T-helper 1 cell (primary cell): ENCODE measurements around the gene KCNQ2.

ENCODE experiments used
- DNase-seq, 5 donors: peaks; one replicate each; pipeline ENCODE4 v3.0.0-alpha.2; 2012 to 2020

Gene KCNQ2

DNA sequence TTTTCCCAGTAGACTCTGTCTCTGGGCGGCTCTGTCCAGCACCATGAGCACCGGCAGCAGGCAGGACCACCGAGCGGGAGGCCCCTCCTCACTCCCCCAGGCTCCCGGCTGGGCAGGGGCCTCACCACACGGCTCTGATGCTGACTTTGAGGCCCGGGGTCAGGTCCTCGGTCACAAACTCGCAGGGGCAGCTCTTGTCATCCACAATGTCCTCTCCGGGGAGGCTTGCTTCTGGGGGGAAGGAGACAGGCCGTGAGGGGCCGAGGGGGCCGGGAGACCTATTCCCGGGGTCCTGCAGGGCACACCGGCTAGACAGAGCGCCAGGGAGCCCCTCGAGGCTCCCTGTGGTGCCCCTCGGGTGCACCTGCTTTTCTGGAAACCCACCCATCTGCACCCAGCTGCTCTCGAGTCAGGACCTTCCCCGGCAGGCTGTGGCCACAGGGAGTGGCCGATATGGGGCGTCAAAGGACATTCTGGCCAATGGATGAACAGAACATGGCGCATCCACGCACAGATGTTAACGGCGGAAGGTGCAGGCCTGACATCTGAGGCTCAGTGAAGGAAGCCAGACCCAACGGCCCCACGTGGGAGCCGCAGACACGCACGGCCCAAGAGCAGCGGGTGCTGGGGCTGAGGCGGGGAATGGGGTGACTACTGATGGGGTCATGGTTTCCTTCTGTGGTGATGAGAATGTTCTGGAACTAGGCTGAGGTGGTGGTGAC is 58.3 kb downstream of the KCNQ2 start:
- DNase-seq = no peak

DNA sequence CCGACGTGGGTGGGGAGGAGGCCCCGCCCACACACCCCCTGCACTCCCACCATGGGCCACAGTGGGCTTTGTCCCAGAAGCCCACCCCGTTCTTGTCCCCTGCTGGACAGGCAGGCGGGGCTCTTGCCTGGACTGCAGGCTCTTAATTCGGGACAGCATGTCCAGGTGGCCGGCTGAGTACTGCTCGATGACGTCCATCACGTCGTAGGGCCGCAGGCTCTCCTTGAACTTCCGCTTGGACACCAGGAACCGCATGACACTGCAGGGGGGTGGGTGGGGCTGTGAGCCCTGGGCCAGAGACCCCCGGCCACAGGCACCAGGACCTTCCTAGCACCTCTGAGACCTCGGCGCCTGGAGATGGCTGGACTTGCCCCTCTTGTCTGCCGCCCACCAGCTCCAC is 59.1 kb downstream of the KCNQ2 start:
- DNase-seq = no peak

DNA sequence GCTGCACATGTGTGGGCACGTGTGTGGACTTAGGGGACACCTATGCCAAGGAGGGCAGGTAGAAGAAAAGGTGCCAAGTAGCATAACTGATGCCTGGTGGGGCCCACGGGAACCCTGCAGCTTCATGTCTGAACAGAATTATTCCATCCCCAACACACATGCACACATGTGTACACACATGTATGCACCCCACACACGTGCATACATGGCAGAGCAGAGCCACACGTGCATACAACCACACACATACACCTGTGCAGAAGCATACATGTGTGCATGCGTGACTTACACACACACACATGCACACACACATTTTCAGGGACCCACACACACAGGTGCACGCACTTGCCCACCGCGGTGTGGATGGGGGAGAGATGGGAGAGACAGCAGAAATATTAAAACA is 59.6 kb downstream of the KCNQ2 start:
- DNase-seq = no peak

DNA sequence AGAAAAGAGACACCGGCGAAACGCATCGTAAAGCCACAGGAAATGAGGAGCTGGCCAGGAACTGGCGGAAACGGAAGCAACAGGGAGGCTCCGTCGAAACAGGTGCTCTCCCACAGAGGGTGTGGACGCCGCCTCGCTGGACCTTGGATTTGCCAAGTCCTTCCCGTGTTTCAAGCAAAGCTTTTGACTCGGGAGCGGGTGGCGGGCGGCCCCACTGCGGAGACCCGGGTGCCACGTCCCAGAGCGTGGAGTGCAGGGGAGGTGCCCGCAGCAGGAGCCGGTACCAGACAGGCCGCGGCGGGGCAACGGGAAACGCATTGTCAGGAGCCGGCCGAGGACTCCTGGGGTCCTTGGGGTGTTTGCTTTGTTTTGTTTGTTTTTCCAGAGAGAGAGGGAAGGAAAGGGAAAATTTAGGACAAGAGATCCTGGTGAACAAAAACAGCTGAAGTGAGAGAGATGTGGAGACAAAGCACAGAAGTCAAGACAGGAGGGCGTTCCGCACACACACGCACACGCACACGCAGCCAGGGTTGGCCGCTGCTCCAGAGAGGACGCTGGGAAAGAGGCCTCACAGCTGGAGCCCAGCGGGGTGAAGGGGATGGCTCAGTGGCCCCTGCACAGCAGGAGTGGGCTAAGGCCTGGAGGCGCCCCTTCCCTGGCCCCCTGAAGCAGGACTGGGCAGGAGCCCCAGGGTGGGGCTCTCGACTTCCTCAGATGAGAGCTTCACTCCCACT is 60.4 kb downstream of the KCNQ2 start:
- DNase-seq = no peak

DNA sequence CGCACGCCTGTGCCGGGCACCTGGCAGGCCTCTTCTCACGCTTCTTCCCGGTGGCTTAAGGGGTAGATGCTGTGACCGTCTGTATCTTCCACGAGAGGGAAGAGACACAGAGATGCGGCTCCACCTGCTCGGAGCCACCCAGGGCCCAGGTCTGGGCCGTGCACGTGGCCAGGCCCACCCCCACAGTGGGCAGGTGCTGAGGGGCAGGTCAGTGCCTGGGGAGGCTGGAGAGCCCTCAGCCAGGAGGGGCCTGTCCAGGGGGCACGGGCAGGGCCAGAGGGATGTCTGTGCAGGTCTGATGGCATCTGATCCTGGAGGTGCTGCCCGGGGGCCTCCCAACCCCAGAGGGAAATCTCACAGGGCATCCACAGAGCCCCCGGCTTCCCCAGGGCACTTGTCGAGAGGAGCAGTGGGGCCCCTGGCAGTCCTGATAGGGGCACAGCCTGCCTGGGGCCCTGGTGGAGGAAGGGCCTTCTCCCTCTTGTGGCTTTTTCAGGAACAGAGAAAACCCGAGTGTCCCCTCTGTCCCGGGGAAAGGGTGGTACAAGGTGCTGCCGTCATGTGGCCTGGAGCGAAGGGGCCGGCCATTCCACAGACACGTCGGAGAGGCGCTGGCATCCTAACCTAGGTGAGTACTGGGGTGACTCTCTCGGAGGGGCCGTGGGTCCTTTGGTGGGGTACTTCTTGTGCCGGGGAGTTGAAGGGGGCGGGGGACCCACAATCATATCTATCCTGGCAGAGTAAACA is 61.1 kb downstream of the KCNQ2 start:
- DNase-seq = no peak

DNA sequence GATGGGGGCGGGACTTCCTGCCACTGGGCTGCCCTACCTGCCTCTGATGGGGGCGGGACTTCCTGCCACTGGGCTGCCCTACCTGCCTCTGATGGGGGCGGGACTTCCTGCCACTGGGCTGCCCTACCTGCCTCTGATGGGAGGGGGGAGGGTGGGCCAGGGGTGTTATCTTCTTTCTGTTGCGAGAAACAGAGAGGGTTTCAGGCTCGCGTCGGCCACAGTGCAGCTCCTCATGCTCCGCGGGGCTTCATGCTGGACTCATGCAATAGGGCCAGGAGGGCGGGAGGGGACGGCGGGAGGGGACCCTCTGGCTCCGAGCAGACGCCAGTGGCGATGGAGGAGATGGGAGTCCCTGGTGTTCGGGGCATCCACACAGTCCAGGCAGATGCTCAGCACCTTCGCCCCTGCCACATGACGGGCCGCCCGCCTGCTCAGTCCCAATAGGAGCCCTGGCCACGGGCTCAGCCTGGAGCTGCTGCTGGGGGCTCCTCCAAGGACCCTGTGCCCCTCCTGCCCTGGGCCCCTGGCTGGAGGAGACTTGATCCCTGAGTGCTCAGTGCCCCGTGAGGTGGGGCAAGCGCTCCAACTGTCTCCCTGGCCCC is 62.5 kb downstream of the KCNQ2 start:
- no peak for DNase-seq

DNA sequence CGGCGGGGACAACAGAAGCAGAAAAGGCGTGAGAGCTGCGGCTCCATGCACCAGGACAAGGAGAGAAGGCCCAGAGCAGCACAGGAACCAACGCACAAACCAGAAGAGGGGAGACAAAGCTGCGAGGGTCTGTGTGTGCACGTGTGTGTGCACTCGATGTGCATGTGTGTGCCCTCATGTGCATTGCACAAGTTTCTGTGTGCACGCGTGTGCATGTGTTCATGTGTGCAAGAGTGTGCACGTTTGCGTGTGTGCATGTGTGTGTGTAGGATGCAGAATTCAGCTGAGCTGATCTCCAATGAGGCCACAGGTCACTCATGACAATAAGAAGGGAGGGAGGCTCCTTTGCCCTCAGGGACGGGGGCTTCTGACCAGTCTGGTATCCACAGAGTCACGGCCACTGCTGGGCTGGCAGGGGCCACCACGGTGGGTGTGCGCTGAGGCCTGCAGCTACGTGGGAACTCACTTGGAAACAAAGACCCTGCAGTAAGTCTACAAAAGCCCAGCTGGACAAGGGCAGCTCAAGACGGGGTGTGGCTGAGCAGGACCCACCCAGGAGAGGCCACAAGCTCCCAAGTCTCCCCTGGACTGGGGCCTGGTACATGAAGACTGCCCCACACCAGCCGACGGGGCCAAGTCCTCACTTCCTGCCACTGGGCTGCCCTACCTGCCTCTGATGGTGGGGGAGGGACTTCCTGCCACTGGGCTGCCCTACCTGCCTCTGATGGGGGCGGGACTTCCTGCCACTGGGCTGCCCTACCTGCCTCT is 63.2 kb downstream of the KCNQ2 start:
- no peak for DNase-seq

DNA sequence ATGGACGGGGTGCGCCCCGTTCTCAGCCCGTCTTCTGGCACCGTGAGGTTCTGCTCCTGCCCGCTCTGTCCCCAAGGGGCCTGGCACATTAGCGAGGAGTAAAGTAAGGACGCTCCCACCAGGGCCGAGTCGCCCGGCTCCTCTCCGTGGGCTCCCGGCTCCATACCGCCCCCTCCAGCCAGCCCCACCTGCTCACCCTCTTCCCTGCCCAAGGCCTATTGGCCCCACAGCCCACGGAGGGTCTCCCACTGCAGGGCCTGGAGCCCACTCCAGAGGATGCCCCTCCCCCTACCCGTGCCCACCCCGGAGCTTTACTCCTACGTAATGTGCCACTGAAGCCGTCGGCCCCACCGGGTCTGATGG is 63.8 kb downstream of the KCNQ2 start:
- no peak for DNase-seq

DNA sequence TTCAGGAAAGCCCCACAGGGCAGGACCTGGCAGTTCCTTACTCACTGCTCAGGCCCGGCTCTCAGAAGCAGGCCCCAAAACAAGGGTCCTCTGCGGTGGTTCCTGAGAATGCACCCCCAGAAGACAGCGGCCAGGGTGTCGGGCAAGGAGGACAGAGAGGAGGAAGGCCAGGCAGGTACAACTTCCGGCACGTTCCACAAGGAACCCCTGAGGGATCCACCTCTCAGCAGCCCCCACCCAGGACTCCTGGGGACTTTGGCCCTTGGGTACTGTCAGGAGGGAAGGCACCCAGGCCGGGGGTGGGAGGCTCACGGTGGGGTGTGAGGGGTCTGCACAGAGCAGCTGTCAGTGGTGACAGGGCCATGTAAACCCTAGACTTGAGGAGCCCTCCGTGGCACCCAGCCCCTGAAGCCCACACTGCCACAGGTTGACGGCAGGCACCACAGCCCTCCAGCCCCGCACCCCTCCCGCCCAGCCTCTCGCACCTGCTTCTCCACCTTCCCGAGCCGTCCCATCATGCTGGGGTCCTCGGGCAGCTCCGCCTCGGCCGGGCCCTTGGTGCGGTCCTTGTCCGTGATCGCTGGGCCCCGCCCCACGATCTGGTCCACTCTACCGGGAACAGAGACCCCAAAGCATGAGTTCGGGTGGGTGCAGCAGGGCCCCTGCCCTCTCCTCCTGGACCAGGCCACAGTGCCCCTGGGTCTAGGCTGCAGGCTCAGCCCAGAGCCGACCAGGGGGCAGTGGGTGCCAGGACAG is 64.3 kb downstream of the KCNQ2 start:
- DNase-seq = no peak

DNA sequence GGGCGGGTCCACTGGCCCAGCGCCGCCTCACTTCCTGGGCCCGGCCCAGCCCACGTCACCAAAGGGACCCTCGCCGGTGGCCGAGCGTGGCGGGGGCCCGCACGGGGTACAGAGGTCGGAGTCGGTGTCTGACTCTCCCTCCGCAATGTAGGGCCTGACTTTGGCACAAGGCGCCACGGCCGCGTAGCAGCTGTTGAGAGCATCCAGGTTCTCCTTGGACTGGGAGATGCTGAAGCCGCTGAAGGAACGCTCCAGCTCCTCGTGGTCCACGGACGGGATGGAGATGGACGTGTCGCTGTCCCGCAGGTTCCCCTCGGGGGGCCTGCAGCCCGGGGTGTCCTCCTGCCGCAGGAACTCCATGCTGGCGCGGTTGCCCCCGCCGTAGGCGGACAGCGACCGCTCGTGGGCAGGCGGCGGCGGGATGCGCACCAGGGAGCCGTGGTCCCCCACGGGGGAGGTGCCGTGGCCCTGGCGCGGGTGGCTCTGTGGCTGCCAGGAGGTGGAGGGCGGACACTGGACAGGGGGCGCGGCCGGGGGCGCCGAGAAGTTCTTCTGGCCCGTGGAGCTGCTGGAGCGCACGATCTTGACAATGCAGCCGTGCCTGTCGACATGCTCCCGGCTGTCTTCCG is 65.7 kb downstream of the KCNQ2 start:
- DNase-seq = no peak

DNA sequence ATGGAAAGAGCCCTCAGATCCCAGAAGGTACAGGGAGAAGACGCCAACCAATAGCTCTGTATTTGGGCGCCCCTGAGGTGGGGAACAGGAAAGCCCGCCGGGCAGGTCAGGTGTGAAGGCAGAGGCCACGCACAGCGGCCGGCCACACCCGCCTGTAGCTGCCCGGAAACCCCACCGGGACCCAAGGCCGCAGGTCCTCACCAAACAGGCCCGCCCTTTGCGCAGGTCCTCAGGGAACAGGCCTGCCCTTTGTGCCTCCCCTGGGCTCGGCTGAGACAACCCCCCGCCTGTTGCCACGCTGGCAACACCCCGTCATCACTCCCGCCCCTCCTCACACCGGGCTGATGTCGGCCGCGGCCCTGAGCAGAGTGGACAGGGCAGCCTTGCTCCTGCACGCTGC is 66.4 kb downstream of the KCNQ2 start:
- no peak for DNase-seq

DNA sequence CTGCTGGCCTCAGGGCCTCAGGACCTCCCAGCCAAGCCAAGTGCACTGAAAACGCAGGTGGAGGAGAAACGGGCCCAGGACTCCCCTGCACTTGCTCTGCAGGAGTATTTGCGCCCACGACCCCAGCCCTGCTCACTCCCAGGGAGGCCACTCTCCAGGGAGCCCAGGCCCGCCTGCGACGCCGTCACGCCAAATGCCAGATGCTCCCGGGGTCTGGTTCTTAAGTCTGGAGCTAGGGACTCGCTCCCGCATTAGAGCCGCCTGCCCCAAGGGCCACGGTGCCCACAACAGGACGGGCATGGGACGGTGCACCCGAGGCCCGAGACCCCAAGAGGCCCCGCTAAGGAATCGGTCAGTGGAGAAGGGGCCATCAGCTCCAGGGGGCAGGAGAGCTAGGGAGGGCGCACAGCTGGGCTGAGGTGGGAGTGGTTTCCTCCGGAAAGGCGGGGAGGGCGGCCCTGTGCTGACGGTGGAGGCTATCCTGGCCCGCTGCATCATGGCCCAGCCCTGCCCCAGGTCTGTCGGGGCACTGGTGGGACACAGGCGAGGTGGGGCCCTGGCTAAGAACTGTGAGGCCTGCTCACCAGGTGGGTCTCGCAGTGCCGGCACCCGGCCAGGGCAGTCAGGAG is 67.2 kb downstream of the KCNQ2 start:
- no peak for DNase-seq

DNA sequence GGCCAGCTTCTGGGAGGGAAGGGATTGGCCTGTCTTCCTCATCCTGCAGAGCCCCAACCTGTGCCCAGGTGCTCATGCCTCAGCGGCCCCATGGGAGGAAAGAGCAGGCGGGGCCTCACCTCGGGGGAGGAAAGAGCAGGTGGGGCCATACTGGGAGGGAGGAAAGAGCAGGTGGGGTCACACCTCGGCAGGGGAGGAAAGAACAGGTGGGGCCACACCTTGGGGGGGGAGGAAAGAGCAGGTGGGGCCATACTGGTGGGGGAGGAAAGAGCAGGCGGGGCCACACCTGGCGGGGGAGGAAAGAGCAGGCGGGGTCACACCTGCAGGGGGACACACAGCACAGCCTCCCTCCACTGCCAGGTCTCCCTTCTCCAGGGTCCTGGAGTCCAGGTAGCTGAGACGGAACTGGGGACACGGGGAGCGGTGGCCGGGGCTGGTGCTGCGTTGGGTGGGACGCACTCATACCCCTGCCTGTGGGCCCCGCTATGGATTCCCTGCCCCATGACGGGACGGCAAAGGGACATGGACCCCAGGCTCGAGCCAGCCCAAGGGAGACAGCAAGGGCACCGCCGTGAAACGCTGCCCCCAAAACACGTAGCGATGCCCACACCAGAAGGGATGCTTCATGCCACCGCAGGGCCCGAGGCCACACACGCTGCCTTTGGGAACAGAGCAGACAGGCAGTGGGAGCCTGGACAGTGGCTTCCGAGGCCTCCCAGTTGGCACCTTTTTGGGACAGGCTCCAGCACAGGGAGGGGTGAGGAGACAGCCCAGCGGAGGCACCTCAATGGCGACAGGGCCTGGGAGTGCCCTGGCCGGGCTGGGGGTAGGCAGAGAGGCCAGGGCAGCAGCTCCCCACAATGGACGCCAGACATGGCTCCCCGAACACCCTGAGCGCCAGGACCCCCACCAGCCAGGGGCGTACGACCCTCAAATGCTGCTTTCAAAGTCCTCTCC is 68.0 kb downstream of the KCNQ2 start:
- DNase-seq = no peak

DNA sequence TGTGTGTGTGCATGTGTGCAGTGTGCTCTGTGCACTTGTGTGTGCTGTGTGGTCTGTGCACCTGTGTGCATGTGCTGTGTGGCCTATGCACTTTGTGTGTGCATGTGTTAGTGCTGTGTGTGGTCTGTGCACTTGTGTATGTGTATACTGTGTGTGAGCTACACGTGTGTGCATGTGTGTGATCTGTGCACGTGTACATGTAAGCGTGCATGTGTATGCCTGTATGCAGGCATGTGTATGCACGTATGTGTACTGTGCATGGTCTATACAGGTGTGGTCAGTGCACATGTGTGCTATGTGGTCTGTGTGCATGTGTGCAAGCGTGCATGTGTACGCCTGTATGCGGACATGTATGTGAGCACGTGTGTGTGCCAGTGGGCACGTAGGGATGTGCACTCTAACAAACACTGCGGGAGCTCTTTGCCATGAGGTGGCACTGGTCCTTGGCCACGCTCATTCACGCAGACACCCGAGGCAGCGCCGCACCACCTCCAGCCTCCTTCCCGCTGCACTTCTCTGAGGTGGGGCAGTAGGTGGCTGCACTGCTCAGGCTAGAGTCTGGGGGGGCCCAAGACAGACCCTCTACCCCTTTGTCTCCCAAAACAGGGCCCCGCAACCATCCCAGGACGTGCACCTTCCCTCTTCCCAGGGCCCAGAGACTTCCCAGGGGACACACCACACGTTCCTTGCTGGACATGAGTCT is 68.9 kb downstream of the KCNQ2 start:
- no peak for DNase-seq

DNA sequence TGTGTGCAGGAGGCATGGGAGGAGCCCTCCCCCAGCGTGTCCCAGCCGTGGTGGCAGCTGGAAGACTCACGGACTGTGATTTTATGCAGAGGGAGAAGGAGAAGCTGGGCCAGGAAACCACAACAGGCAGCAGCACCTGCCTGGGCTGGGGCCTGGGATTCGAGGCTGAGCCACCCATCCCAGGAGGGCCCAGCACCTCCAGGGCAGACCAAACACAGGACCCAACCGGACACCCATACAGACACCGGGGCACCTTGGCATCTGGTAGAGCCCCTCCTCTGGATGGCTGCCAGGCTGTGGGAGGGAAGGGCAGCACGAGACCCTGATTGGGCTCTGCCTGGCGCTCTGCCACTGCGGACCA is 69.6 kb downstream of the KCNQ2 start:
- DNase-seq = no peak

DNA sequence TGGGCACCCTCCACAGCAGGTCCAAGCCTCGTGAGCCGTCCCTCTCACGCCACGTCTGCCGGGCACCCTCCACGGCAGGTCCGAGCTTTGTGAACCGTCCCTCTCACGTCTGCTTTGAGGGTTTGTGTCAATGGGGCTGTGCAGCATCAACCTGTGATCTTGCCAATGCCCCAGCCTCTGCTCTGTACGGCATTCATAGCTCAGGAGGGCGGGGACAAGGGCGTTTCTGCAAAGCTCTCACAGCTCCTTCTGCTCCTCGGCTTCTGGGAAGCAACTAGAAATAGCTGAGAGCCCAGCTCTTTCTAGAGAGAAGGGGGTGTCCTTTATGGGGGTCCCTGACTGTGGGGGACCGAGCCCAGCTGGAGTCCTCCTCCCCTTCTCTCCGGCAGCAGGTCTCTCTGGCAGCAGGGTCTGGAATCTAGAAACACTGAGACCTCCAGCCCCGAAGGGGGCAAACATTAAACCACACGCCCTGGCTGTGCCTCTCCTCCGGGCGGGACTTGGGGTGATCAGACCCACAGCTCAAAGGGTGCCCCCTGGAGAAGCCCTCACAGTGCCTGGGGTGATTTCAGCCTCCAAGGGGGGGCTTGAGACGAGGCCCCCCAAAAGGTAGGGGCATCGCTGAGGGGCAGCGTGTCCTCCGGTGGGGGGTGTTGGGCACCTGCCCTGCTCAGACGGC is 70.1 kb downstream of the KCNQ2 start:
- no peak for DNase-seq

DNA sequence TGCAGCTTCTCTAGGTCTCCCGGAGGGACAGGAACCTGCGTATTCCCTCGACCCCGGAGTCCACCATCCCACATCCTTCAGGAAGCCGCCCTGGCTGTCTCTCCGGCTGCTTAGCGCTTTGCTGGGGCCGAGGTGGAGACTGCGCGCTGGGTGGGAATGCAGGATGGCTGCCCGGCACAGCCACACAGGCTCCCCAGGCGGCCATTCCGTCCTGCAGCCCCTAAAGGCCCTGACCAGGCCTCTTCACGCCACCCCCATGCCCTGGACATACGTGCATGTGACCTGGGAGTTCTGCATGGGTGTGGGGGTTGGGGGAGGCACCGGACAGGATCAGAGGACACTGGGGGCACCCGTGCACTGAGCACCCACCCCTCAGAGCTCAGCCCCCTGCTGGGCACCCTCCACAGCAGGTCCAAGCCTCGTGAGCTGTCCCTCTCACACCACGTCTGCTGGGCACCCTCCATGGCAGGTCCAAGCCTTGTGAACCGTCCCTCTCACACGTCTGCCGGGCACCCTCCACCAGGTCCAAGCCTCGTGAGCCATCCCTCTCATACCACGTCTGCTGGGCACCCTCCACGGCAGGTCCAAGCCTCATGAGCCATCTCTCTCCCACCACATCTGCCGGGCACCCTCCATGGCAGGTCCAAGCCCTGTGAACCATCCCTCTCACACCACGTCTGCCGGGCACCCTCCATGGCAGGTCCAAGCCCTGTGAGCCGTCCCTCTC is 70.9 kb downstream of the KCNQ2 start:
- no peak for DNase-seq
